ENCODE measurements around the gene TUBA1B.
A peak's percentile ranks its signal among the peaks of the same experiment; 100 is the strongest.

TUBA1B gene

DNA sequence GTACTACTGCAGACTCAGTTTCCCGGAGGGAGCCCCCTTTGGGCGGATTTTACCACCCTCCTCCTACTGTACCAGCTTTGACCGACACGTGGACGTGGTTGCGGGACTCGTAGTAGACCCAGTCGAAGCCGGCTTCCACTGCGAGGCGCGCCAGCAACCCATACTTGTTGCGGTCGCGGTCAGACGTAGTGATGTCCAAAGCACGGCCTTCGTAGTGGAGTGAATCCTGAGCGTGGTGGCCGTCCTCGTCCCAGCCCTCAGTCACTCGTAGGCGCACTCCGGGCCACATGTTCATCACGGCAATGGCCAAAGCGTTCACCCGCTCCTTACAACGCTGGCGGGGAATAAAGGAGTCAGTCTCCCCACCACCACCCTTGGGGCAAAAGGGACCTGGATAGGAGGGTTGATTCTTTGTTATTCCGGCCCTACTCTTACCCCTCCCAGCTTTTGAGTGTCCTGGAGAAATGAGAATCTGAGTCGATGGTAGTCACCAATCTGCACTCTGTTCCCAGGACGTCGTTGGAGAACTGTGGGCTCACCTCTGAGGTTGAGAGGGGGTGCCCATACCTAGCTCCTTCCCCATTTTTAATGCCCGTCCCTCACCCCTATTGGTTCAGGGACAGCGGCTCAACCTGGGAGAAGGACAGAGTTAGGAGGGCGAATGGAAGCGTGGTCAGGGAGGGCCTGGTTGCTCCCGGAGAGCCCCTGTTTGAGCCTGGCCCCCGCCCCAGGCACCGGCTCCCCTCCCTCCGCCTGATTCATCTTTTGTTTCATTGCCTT lies 39.9 kb downstream of the TUBA1B start:
- DNase-seq (ENCODE audit: low spot score) = no peak
- FAIRE-seq = no peak

DNA sequence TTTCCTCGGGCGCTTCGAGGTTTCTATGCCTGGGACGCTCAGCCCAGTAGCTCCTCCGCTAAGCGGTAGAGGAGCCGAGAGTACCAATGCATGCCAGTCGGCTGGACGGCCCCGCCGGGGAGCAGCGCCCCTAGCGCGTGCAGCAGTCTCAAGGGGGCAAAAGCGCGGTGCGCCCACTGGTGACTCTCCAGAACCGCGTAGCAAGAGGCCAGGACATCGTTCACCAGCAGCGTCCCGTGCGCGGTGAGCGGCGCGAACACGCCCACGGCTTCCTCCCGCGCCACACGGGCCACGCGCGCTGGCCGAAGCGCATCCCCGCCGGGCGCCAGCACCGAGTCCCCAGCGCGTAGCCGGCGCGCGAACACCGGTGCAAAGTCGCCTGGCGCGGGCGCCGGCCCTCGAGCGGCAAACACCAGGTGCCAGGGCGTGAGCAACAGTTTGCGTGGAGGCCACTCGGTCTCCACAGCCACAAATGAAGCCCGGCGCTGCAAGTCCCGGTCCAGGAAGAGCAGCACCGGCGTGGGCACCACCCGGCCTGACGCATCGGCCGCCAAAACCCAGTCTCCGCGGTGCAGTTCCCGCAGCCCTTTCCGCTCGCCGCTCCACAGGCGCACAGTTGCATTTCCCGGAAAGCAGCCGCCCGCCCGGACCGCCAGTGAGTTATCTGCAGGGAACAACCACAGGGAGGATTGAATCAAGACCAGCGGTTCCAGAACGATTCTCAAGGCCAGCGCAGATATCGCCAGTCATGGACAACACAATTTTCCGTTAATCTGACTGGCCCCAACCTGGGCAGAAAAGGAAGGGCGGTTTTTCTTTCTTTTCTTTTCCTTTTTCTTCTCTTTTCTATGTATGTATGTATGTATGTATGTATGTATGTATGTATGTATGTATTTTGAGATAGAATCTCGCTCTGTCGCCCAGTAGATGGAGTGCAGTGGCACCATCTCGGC lies 41.1 kb downstream of the TUBA1B start:
- DNase-seq (ENCODE audit: low spot score) (no peak), FAIRE-seq (no peak)

DNA sequence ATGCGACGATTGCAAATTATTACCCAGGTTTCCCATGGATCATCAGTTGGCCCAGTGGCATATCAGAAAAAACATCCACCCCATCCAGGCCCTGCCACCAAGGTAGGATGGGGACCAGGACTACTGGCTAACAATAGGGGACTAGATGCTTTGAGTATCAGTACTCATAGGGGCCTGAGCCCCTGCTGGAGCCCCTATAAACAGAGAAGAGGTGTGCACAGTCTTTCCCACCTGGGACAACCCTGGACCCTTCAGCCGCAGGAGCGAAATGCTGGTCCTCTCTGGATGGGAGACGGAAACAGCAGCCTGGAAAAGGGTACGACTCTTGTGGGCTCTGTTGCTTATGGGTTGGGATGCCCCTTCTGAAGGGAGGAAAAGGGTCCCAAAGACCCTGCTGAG lies 42.3 kb downstream of the TUBA1B start:
- FAIRE-seq (no peak), DNase-seq (ENCODE audit: low spot score) (no peak)

DNA sequence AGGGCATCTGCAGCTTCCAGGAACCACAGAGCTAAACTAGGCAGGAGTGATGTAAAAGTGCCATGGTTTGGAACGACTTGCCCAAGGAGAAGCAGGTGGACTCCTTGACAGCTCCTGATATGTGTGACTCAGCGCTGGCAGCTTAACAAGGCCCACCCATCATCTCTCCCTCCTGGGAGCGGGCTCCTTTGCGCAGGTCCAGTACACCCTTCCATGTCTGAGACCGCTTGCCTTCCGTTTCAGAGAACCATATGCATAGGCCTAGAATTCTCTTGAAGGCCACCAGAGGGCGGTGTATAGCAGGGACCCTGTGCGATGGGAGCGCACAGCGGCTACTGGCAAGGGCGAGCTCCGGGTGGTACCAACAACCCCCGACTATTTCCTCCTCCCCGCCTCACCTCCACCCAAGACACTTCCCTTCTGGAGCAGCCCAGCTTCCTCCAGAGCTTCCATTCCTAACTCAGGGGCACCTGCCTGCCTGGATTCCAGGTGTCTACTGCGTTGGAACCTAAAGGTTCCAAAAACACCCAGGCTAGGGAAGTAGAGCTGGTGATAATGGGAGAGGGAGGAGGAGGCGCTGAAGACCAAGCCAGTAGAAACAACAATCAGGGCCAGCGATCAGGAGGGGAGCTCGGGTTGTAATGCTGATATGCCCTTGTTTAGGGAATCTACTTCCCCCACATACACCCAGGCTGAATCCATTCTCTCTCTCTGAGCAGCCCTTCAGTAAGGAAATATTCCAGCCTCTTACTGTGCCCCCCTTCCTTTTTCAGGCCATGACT lies 42.9 kb downstream of the TUBA1B start:
- DNase-seq (ENCODE audit: low spot score) (peak; percentile 93), FAIRE-seq (peak; percentile 13)

DNA sequence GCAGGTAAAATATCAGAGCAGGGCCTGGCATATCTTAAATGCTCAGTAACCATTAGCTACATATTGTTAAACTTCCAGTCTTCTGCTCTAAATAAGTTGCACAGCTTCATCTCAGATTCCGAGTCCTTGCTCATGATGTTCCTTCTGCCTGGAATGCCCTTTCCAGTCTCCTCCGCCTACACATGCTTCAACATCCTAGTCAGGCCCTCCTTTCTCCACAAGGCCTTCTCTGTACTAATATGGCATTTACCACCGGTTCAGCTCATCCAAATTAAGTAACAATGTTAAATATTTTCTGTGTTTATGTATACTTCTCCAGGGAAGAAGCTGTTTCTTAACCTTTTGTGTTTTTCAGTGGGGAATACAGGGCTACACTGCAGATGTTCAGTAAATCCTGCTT lies 45.1 kb downstream of the TUBA1B start:
- DNase-seq (ENCODE audit: low spot score) (no peak), FAIRE-seq (no peak)

DNA sequence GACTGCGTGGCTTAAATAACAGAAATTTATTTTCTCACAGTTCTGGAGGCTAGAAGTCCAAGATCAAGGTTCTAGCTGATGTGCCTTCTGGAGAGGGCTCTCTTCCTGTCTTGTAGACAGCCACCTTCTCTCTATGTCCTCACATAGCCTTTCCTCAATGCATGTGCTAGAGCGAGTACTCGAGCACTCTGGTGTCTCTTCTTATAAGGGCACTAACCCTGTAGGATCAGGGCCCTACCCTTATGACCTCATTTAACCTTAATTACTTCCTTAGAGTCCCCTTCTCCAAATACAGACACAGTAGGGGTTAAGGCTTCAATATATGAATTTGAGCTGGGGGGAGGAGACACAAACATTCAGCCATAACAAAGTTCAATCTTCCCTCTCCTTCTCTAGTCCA lies 46.8 kb downstream of the TUBA1B start:
- no peak for FAIRE-seq

DNA sequence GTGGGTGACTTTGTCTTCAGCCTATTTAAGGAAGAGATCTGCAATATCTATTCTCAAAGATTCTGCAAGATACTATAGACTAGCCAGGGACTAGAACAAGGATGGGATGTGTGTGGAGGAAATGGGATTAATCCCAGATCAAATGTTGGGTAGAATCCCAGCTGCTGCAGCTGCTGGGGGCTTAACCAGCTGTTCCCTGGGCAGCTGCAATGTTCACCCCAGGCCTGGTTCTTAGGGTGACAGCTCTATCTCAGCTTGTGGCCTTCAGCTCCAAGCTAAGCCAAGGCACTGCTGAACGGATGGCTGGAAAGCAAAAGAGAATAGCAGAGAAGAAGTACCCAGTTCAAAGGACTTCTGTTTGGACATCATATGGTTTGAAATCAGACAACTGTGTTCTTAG lies 51.4 kb downstream of the TUBA1B start:
- DNase-seq (ENCODE audit: low spot score) (no peak), FAIRE-seq (no peak)

More for the DNA sequence above, 46.8 kb downstream of the TUBA1B start:
- DNase-seq (ENCODE audit: low spot score) = no peak

Data from urothelium cell line (cell line).